IPS DF 4.7 (cell line): ENCODE measurements around the gene RNF212.
"Not testable (repeated sequence)": the region's sequence is repeated elsewhere in the genome, so short reads cannot be mapped to it uniquely, and the experiment has no call there.

Source experiments
- DNase-seq: peaks from one replicate; pipeline ENCODE4 v3.0.0-alpha.2; 2013; ENCODE audit warnings: low spot score; ENCODE audit errors: extremely low read depth

Gene RNF212

GRCh38 chr4:1048773-1049590 is 64.4 kb downstream of the RNF212 start:
- no peak for DNase-seq

GRCh38 chr4:1047976-1048772 is 65.2 kb downstream of the RNF212 start:
- no peak for DNase-seq

- no peak for DNase-seq
Measured at GRCh38 chr4:1047106-1047975, 66.0 kb downstream of the RNF212 start.

DNA sequence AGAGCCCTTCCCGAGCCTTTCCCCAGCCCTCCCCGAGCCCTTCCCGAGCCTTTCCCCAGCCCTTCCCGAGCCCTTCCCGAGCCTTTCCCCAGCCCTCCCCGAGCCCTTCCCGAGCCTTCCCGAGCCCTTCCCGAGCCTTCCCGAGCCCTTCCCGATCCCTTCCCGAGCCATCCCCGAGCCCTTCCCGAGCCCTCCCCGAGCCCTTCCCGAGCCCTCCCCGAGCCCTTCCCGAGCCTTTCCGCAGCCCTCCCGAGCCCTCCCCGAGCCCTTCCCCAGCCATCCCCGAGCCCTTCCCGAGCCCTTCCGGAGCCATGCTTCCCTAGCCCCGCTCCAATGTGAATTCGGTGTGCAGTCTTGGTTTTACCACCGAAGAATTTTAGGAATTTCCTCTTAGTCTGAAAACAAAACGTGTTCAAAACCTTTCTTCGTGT is 66.8 kb downstream of the RNF212 start:
- DNase-seq, result not testable (repeated sequence)

DNA sequence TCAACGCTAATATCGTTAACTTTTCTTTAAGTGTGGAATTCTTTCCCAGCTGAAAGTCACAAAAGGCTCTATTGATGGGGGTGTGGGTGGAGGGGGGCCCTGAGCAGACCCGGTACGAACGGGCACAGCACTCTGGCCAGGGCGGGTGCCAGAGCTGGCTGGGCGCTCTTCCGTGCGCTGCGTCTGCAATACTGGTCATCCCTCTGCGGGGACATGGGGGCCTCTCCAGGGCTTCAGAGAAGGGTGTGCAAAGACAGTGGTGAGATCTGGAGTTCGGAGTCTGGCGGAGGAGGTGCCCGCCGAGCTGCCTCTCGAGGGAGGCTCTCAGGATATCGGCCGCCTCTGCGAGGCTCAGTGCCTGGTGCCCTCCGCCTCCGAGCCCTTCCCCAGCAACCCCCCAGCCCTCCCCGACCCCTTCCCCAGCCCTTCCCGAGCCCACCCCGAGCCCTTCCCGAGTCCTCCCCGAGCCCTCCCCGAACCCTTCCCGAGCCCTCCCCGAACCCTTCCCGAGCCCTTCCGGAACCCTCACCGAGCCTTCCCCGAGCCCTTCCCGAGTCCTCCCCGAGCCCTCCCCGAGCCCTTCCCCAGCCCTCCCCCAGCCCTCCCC is 67.7 kb downstream of the RNF212 start:
- DNase-seq, result no peak

GRCh38 chr4:1045193-1045594 is 68.2 kb downstream of the RNF212 start:
- DNase-seq, result no peak

DNA sequence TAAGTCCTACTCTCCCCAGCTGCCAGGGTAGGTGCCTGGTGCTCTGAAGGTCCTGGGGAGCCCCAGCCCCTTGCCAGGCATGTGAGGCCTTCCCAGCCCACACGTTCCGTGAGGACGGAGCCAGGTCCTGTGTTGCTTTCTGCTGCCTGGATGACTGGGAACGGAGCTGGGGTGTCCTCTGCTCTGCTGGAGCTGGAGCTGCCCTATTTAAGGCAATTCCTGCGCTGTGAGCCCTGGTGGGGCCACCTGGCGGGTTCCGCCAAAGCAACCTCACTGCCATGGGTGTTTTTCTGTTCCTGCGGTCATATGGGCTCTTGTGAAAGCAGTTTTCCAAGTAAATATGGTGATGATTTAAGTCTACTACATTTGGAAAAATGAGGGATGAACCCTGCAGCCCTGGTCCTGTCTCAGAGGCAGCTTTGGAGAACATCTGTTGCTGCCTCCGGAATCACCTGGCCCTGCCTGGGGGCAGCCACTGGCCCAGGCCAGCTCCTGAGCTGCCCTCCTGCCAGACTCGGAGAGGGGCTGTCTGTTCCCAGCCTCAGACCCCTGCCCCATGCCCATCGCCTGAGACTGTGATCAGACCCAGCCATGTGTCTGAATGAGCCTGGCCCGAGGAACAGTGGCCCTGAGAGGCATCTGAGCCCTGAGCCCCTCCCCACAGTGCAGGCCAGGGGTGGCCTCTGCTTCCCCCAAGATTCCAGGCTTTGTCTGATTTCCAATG is 68.7 kb downstream of the RNF212 start:
- no peak for DNase-seq

GRCh38 chr4:1043651-1044468 is 69.5 kb downstream of the RNF212 start:
- DNase-seq, result no peak

DNA sequence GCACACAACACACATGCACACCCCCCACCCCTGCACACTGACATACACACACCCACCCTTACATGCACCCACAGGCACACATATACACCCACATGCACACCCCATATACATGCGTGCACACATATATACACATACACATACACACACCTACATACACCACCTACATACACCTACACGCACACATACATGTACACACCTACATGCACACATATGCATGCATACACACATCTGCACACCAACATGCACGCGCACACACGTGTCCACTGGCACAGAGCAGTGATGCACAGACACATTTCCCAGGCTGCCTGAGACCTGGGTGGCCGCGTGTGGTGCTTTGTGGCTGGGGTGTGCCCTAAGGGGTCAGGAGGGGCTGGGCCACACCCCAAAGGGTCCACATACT is 70.2 kb downstream of the RNF212 start:
- DNase-seq, result no peak

DNA sequence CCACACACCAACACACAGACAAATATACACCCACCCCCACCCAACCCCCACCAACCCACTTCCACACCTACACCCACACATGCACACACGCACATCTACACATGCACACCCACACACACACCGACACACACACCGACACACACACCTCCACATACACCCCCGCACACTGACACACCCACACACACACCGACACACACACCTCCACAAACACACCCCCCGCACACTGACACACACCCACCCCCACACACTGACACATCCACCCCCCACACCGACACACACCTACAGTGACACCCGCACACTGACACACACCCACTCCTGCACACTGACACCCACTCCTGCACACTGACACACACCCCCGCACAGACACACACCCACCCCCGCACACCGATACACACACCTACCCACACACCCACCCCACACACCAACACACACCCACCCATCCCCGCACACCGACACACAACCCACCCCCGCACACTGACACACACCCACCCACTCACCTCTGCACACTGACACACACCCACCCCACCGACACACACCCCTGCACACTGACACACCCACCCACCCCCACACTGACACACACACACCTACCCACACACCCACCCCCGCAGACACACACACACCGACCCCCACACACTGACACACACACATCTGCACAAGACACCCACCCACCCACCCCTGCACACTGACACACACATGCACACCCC is 70.9 kb downstream of the RNF212 start:
- DNase-seq, result no peak

- DNase-seq, result no peak
Measured at GRCh38 chr4:1041936-1042330, 71.4 kb downstream of the RNF212 start.

GRCh38 chr4:1041147-1041935 is 72.0 kb downstream of the RNF212 start:
- no peak for DNase-seq

DNA sequence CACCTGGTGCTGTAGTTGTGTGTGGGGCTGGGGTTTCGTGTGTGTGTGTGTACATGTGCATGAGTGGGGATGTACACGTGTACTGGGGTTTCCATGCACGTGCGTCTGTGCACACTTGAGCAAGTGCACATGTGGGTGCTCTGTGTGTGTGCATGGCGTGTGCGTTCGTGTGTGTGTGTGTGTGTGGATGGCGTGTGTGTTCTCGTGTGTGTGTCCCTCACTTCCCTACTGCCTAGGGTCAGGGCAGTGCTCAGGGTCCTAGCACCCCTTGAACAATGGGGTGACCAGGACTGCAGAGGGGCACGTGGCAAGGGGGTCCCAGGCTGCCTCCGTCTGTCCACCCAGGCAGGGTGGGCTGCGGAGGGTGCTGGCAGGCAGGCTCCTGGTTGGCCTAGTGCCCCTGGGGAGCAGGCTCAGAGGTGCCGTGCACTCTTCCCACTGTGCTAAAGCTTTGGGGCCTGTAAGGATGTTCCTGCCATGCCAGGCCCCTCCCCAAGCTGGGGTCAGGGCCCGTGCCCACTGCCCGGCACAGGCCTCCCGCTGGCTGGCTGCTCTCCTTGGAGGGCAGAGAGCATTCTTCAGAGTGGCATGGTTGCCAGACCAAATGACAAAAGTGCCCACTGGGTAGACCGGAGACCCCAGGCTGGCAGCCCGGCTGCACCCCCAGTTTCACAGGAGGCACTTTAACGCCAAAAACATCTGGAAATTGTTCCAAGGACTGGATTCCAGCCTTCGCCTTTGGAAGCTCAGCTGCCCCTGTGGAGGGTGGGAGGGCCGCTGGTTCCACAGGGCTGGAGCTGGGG is 72.8 kb downstream of the RNF212 start:
- no peak for DNase-seq

- DNase-seq, result no peak
Measured at GRCh38 chr4:1039493-1040343, 73.6 kb downstream of the RNF212 start.

DNA sequence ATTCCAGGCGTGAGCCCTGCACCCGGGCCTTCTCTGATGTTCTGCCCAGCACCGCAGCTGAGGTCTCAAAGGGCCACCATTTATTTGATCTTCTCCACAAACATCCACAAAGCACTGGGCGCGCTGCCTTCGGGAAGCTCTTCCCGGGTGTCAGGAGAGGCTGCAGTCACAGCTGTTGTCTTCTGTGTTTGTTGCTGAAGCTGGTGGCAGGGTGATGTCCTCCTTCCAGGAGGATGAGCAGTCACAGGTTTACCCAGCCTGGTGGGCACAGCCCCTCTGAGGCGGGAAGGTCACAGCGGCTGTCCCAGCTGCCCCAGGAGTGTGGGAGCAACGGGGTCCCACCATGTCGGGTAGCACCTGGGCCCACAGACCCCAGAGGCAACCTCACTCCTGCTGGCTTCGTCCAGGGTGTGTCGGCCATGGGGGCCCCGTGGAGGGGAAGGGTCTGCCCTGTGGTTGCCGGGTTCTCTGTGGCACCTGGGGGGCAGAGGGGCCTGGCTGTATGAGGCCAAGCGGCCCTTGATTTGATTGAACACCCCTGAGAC is 74.3 kb downstream of the RNF212 start:
- no peak for DNase-seq
